ENCODE measurements around the gene KL.

DNA sequence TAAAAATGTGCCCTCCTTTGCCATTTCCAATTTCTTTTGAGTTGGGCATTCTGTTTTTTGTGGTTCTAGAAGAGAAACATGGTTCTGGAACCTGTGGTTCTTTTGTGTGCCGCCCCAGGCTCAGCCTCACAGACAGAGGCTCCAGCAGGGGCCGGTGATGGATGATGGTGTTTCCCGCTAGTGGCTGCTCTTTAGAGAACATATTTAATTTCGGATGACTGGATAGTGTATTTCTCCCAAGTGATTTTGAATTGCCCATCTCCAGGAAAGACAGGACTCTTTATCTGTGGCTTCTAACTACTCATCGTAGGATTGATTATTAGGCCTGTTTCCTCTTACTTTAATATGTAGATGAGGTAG lies 75.2 kb downstream of the KL start:
- TF ChIP-seq POLR2A (IDR thresholded peaks at IDR 0.05) (no peak), CTCF (IDR thresholded peaks at IDR 0.05) (no peak)

Measured in uterus (tissue), 2 donors.